Measurements from ENCODE around the gene AGBL1.

GRCh38 chr15:86237111-86237500, 157.4 kb downstream of the AGBL1 start:
- TF ChIP-seq CTCF (conservative IDR thresholded peaks at IDR 0.05) (no peak), EZH2 (IDR thresholded peaks at IDR 0.05; ENCODE audit: low read depth) (no peak)

Data from PC-9 (cell line).